ENCODE data around the gene SRCAP.

SRCAP gene

GRCh38 chr16:30664616-30665109 lies 34.3 kb upstream of the SRCAP start:
- Histone ChIP-seq H3K4me1 (peaks cover 35% of the 10 kb centered on the region), H3K4me2 (no peak overlapping the region), H3K9ac (no peak overlapping the region), H3K27me3 (no peaks in the 10 kb centered on the region), H3K36me3 (peaks cover 85% of the 10 kb centered on the region), H3K4me3 (no peak overlapping the region), H3K27ac (no peak overlapping the region), H3K9me3 (no peaks in the 10 kb centered on the region), H4K20me1 (peaks cover 95% of the 10 kb centered on the region)
- no peak for TF ChIP-seq Cebpa-rat (IDR thresholded peaks at IDR 0.05)

GRCh38 chr16:30665155-30665829 lies 33.7 kb upstream of the SRCAP start:
- H3K27me3 ChIP-seq, result no peaks in the 10 kb centered on the region
- peaks cover 91% of the 10 kb centered on the region for H3K36me3 ChIP-seq
- H3K27ac ChIP-seq, result no peak overlapping the region

GRCh38 chr16:30665830-30666190 lies 33.2 kb upstream of the SRCAP start:
- no peak overlapping the region for H3K27ac ChIP-seq
- H3K36me3 ChIP-seq, result peaks cover 96% of the 10 kb centered on the region
- TF ChIP-seq Cebpa-rat (IDR thresholded peaks at IDR 0.05), result no peak
- H4K20me1 ChIP-seq, result peaks cover 95% of the 10 kb centered on the region
- no peaks in the 10 kb centered on the region for H3K27me3 ChIP-seq
- no peak overlapping the region for H3K4me3 ChIP-seq
- peaks cover 29% of the 10 kb centered on the region for H3K4me1 ChIP-seq
- H3K4me2 ChIP-seq, result no peak overlapping the region
- H3K9me3 ChIP-seq, result no peaks in the 10 kb centered on the region
- no peak overlapping the region for H3K9ac ChIP-seq

More at GRCh38 chr16:30665155-30665829, 33.7 kb upstream of the SRCAP start:
- Histone ChIP-seq H3K4me2 (no peak overlapping the region), H3K9me3 (no peaks in the 10 kb centered on the region), H3K4me3 (no peak overlapping the region), H4K20me1 (peaks cover 95% of the 10 kb centered on the region), H3K9ac (no peak overlapping the region), H3K4me1 (peaks cover 34% of the 10 kb centered on the region)
- no peak for TF ChIP-seq Cebpa-rat (IDR thresholded peaks at IDR 0.05)

GRCh38 chr16:30666681-30667080 lies 32.3 kb upstream of the SRCAP start:
- no peak overlapping the region for H3K4me3 ChIP-seq
- no peaks in the 10 kb centered on the region for H3K9me3 ChIP-seq
- H3K27me3 ChIP-seq, result no peaks in the 10 kb centered on the region
- H3K4me1 ChIP-seq, result peaks cover 20% of the 10 kb centered on the region
- H3K36me3 ChIP-seq, result peaks cover 95% of the 10 kb centered on the region
- H3K27ac ChIP-seq, result no peak overlapping the region
- H3K9ac ChIP-seq, result no peak overlapping the region
- no peak overlapping the region for H3K4me2 ChIP-seq
- TF ChIP-seq Cebpa-rat (IDR thresholded peaks at IDR 0.05), result no peak
- peaks cover 87% of the 10 kb centered on the region for H4K20me1 ChIP-seq

- H4K20me1 ChIP-seq, result peaks cover 80% of the 10 kb centered on the region
- no peak overlapping the region for H3K27ac ChIP-seq
- no peak overlapping the region for H3K4me2 ChIP-seq
- H3K9ac ChIP-seq, result no peak overlapping the region
- no peaks in the 10 kb centered on the region for H3K27me3 ChIP-seq
- no peak for TF ChIP-seq Cebpa-rat (IDR thresholded peaks at IDR 0.05)
- H3K36me3 ChIP-seq, result peaks cover 95% of the 10 kb centered on the region
- H3K9me3 ChIP-seq, result no peaks in the 10 kb centered on the region
- peaks cover 13% of the 10 kb centered on the region for H3K4me1 ChIP-seq
- H3K4me3 ChIP-seq, result no peak overlapping the region
Measured at GRCh38 chr16:30667361-30667905, 31.5 kb upstream of the SRCAP start.

- Histone ChIP-seq H3K4me3 (no peak overlapping the region), H3K9me3 (no peaks in the 10 kb centered on the region), H3K4me2 (no peak overlapping the region), H3K27me3 (no peaks in the 10 kb centered on the region), H3K27ac (no peak overlapping the region), H3K9ac (no peak overlapping the region), H3K4me1 (peaks cover 3% of the 10 kb centered on the region), H4K20me1 (peaks cover 70% of the 10 kb centered on the region), H3K36me3 (peaks cover 85% of the 10 kb centered on the region)
- no peak for TF ChIP-seq Cebpa-rat (IDR thresholded peaks at IDR 0.05)
Measured at GRCh38 chr16:30668393-30668792, 30.6 kb upstream of the SRCAP start.

GRCh38 chr16:30669026-30669902 lies 29.7 kb upstream of the SRCAP start:
- TF ChIP-seq Cebpa-rat (IDR thresholded peaks at IDR 0.05), result no peak

GRCh38 chr16:30669903-30670824 lies 28.8 kb upstream of the SRCAP start:
- Histone ChIP-seq H3K9me3 (no peaks in the 10 kb centered on the region), H3K27ac (no peak overlapping the region), H3K36me3 (peaks cover 71% of the 10 kb centered on the region), H3K4me2 (no peak overlapping the region), H3K4me1 (no peaks in the 10 kb centered on the region), H3K9ac (no peak overlapping the region), H3K4me3 (no peak overlapping the region), H4K20me1 (peaks cover 54% of the 10 kb centered on the region), H3K27me3 (no peaks in the 10 kb centered on the region)
- no peak for TF ChIP-seq Cebpa-rat (IDR thresholded peaks at IDR 0.05)

More at GRCh38 chr16:30669026-30669902, 29.7 kb upstream of the SRCAP start:
- no peak overlapping the region for H3K4me2 ChIP-seq
- no peak overlapping the region for H3K9ac ChIP-seq
- H3K27me3 ChIP-seq, result no peaks in the 10 kb centered on the region
- no peak overlapping the region for H3K27ac ChIP-seq
- H3K9me3 ChIP-seq, result no peaks in the 10 kb centered on the region
- H3K4me3 ChIP-seq, result no peak overlapping the region
- peaks cover 63% of the 10 kb centered on the region for H4K20me1 ChIP-seq
- H3K36me3 ChIP-seq, result peaks cover 79% of the 10 kb centered on the region
- no peaks in the 10 kb centered on the region for H3K4me1 ChIP-seq

- Histone ChIP-seq H3K27ac (no peak overlapping the region), H3K9me3 (no peaks in the 10 kb centered on the region), H3K4me2 (no peak overlapping the region), H3K36me3 (peaks cover 22% of the 10 kb centered on the region), H3K9ac (no peak overlapping the region), H3K4me1 (peaks cover 18% of the 10 kb centered on the region), H4K20me1 (peaks cover 8% of the 10 kb centered on the region), H3K4me3 (no peak overlapping the region), H3K27me3 (no peaks in the 10 kb centered on the region)
- no peak for TF ChIP-seq Cebpa-rat (IDR thresholded peaks at IDR 0.05)
Measured at GRCh38 chr16:30675143-30675542, 23.8 kb upstream of the SRCAP start.

All from BLaER1 (cell line).